Activated CD4-positive, alpha-beta T cell treated with anti-CD3 and anti-CD28 coated beads for 36 hours (primary cell): ENCODE data around the gene MAPK10. TPM values are rescaled to one million over a fixed set of nuclear protein-coding genes. Genes with fewer than 3 reads are reported as not detected.

Experiments
- ATAC-seq: fragments of 200-7000 bp; cut with Tn5 transposase; one replicate; pipeline ENCODE4 v1.10.0; 2021; ENCODE audit warnings: mild to moderate bottlenecking, moderate library complexity
- CTCF ChIA-PET: fragments of 350-600 bp; sonication (Branson Sonifier 250); formaldehyde crosslinking; loops from one replicate; lab custom pipeline; 2021; ENCODE audit warnings: antibody characterized with exemption; lab: Charles Lee
- POLR2A ChIA-PET: fragments of 350-600 bp; sonication (Branson Sonifier 250); formaldehyde crosslinking; loops from one replicate; lab custom pipeline; 2021; ENCODE audit warnings: antibody characterized with exemption, inconsistent platforms; lab: Charles Lee
- DNase-seq: peaks from one replicate; pipeline ENCODE4 v3.0.0-alpha.2; 2020
- H3K27ac Mint-ChIP-seq: one replicate; pipeline ENCODE4 v1.8.0; 2021; ENCODE audit warnings: mixed read lengths
- H3K27me3 Mint-ChIP-seq: one replicate; pipeline ENCODE4 v1.8.0; 2021; ENCODE audit warnings: mixed read lengths
- H3K36me3 Mint-ChIP-seq: one replicate; pipeline ENCODE4 v1.8.0; 2021; ENCODE audit warnings: low read depth, mixed read lengths
- H3K4me1 Mint-ChIP-seq: one replicate; pipeline ENCODE4 v1.8.0; 2021; ENCODE audit warnings: mixed read lengths
- H3K4me3 Mint-ChIP-seq: one replicate; pipeline ENCODE4 v1.8.0; 2021; ENCODE audit warnings: mild to moderate bottlenecking, moderate library complexity, mixed read lengths
- H3K9me3 Mint-ChIP-seq: one replicate; pipeline ENCODE4 v1.8.0; 2021; ENCODE audit warnings: low read depth, mixed read lengths
- intact Hi-C, 2 experiments: fragments of 100-400 bp; cut with DNase I in 1 of 2; cut with micrococcal nuclease in 1 of 2; formaldehyde crosslinking; loops; one replicate each; pipeline versions ENCODE4 v1.14.2 to v1.15.1; 2022 to 2024; cut with DNase I, micrococcal nuclease
- total RNA-seq, 2 experiments: library from RNA; stranded (reverse); gene quantifications; one replicate each; pipeline ENCODE4 v1.2.3, GENCODE V29; 2021

Gene MAPK10
- total RNA-seq, 2 experiments from 2014 or later: 0.19 TPM; not detected in 1

- ATAC-seq (no peak), DNase-seq (no peak)
- H3K4me3 Mint-ChIP-seq: no peak overlapping the region
- H3K9me3 Mint-ChIP-seq: peaks cover 6% of the 10 kb centered on the region
- H3K4me1 Mint-ChIP-seq: no peaks in the 10 kb centered on the region
- no peak overlapping the region for H3K27ac Mint-ChIP-seq
- ChIA-PET CTCF (no interaction called here), POLR2A (no interaction called here)
- intact Hi-C loops: no loop called here
- no peaks in the 10 kb centered on the region for H3K27me3 Mint-ChIP-seq
- no peaks in the 10 kb centered on the region for H3K36me3 Mint-ChIP-seq
Observed at GRCh38 chr4:86235549-86235948, 124.3 kb downstream of the MAPK10 start.

GRCh38 chr4:86233681-86234080, 126.2 kb downstream of the MAPK10 start:
- Mint-ChIP-seq H3K36me3 (no peaks in the 10 kb centered on the region), H3K27ac (no peak overlapping the region), H3K27me3 (no peaks in the 10 kb centered on the region), H3K4me1 (no peaks in the 10 kb centered on the region), H3K4me3 (no peak overlapping the region), H3K9me3 (peaks cover 6% of the 10 kb centered on the region)
- intact Hi-C loops: no loop called here
- no peak for DNase-seq
- POLR2A ChIA-PET: no interaction called here
- CTCF ChIA-PET: no interaction called here
- no peak for ATAC-seq

GRCh38 chr4:86233090-86233489, 126.8 kb downstream of the MAPK10 start:
- Mint-ChIP-seq H3K9me3 (peaks cover 6% of the 10 kb centered on the region), H3K36me3 (no peaks in the 10 kb centered on the region), H3K4me3 (no peak overlapping the region), H3K27me3 (no peaks in the 10 kb centered on the region), H3K4me1 (no peaks in the 10 kb centered on the region), H3K27ac (no peak overlapping the region)
- CTCF ChIA-PET: no interaction called here
- intact Hi-C loops: no loop called here
- DNase-seq: no peak
- POLR2A ChIA-PET: no interaction called here
- no peak for ATAC-seq

- no peak overlapping the region for H3K27ac Mint-ChIP-seq
- POLR2A ChIA-PET: no interaction called here
- no peaks in the 10 kb centered on the region for H3K27me3 Mint-ChIP-seq
- no peak for ATAC-seq
- no peak overlapping the region for H3K4me3 Mint-ChIP-seq
- CTCF ChIA-PET: no interaction called here
- intact Hi-C loops: no loop called here
- peak; percentile 16 for DNase-seq
- no peaks in the 10 kb centered on the region for H3K9me3 Mint-ChIP-seq
- no peaks in the 10 kb centered on the region for H3K36me3 Mint-ChIP-seq
- no peaks in the 10 kb centered on the region for H3K4me1 Mint-ChIP-seq
Observed at GRCh38 chr4:86223472-86223871, 136.4 kb downstream of the MAPK10 start.

GRCh38 chr4:86221002-86221401, 138.9 kb downstream of the MAPK10 start:
- intact Hi-C loops: no loop called here
- DNase-seq (no peak), ATAC-seq (no peak)
- CTCF ChIA-PET: no interaction called here
- POLR2A ChIA-PET: no interaction called here
- H3K4me3 Mint-ChIP-seq: no peak overlapping the region
- no peaks in the 10 kb centered on the region for H3K9me3 Mint-ChIP-seq
- no peaks in the 10 kb centered on the region for H3K36me3 Mint-ChIP-seq
- H3K4me1 Mint-ChIP-seq: no peaks in the 10 kb centered on the region
- no peak overlapping the region for H3K27ac Mint-ChIP-seq
- H3K27me3 Mint-ChIP-seq: no peaks in the 10 kb centered on the region

GRCh38 chr4:86220121-86220520, 139.7 kb downstream of the MAPK10 start:
- peaks cover 1% of the 10 kb centered on the region for H3K9me3 Mint-ChIP-seq
- no peak overlapping the region for H3K27ac Mint-ChIP-seq
- ATAC-seq (no peak), DNase-seq (no peak)
- no peaks in the 10 kb centered on the region for H3K27me3 Mint-ChIP-seq
- no peaks in the 10 kb centered on the region for H3K4me1 Mint-ChIP-seq
- ChIA-PET CTCF (no interaction called here), POLR2A (no interaction called here)
- no peak overlapping the region for H3K4me3 Mint-ChIP-seq
- H3K36me3 Mint-ChIP-seq: no peaks in the 10 kb centered on the region
- intact Hi-C loops: no loop called here

GRCh38 chr4:86218746-86219473, 140.9 kb downstream of the MAPK10 start:
- Mint-ChIP-seq H3K9me3 (peaks cover 1% of the 10 kb centered on the region), H3K36me3 (no peaks in the 10 kb centered on the region), H3K4me1 (no peaks in the 10 kb centered on the region), H3K27me3 (no peaks in the 10 kb centered on the region), H3K4me3 (no peak overlapping the region), H3K27ac (no peak overlapping the region)
- ChIA-PET POLR2A (no interaction called here), CTCF (no interaction called here)
- no peak for ATAC-seq
- intact Hi-C loops: no loop called here
- no peak for DNase-seq

- no peaks in the 10 kb centered on the region for H3K36me3 Mint-ChIP-seq
- CTCF ChIA-PET: no interaction called here
- no peaks in the 10 kb centered on the region for H3K4me1 Mint-ChIP-seq
Observed at GRCh38 chr4:86203176-86203575, 156.7 kb downstream of the MAPK10 start.

GRCh38 chr4:86185659-86186058, 174.2 kb downstream of the MAPK10 start:
- peaks cover 10% of the 10 kb centered on the region for H3K9me3 Mint-ChIP-seq
- H3K27me3 Mint-ChIP-seq: no peaks in the 10 kb centered on the region
- no peaks in the 10 kb centered on the region for H3K4me1 Mint-ChIP-seq
- CTCF ChIA-PET: interaction anchor here (0.5 kb wide), 1 partner anchor 1055 kb away, joined by 3 read pairs; no protein-coding TSS in a partner anchor
- H3K36me3 Mint-ChIP-seq: no peaks in the 10 kb centered on the region
- POLR2A ChIA-PET: no interaction called here
- ATAC-seq (no peak), DNase-seq (no peak)
- no peak overlapping the region for H3K4me3 Mint-ChIP-seq
- intact Hi-C loops: no loop called here
- no peak overlapping the region for H3K27ac Mint-ChIP-seq

More at GRCh38 chr4:86203176-86203575, 156.7 kb downstream of the MAPK10 start:
- ATAC-seq (no peak), DNase-seq (no peak)
- POLR2A ChIA-PET: no interaction called here
- no peak overlapping the region for H3K4me3 Mint-ChIP-seq
- H3K9me3 Mint-ChIP-seq: no peaks in the 10 kb centered on the region
- no peaks in the 10 kb centered on the region for H3K27me3 Mint-ChIP-seq
- intact Hi-C loops: no loop called here
- no peak overlapping the region for H3K27ac Mint-ChIP-seq

- Mint-ChIP-seq H3K4me1 (no peaks in the 10 kb centered on the region), H3K27ac (no peak overlapping the region), H3K36me3 (no peaks in the 10 kb centered on the region), H3K4me3 (no peak overlapping the region), H3K27me3 (no peaks in the 10 kb centered on the region), H3K9me3 (peaks cover 7% of the 10 kb centered on the region)
- ChIA-PET CTCF (no interaction called here), POLR2A (no interaction called here)
- DNase-seq (no peak), ATAC-seq (no peak)
- intact Hi-C loops: no loop called here
Observed at GRCh38 chr4:86184901-86185285, 175.0 kb downstream of the MAPK10 start.

- ChIA-PET POLR2A (no interaction called here), CTCF (no interaction called here)
- Mint-ChIP-seq H3K36me3 (no peaks in the 10 kb centered on the region), H3K4me1 (no peaks in the 10 kb centered on the region), H3K27ac (no peak overlapping the region), H3K4me3 (no peak overlapping the region), H3K9me3 (peaks cover 5% of the 10 kb centered on the region), H3K27me3 (no peaks in the 10 kb centered on the region)
- intact Hi-C loops: no loop called here
- ATAC-seq: no peak
- DNase-seq: no peak
Observed at GRCh38 chr4:86184216-86184900, 175.5 kb downstream of the MAPK10 start.

GRCh38 chr4:86181585-86181984, 178.3 kb downstream of the MAPK10 start:
- H3K4me3 Mint-ChIP-seq: no peak overlapping the region
- no peak for DNase-seq
- H3K4me1 Mint-ChIP-seq: no peaks in the 10 kb centered on the region
- no peaks in the 10 kb centered on the region for H3K27me3 Mint-ChIP-seq
- no peak for ATAC-seq
- no peaks in the 10 kb centered on the region for H3K36me3 Mint-ChIP-seq
- H3K27ac Mint-ChIP-seq: no peak overlapping the region
- intact Hi-C loops: no loop called here
- peaks cover 3% of the 10 kb centered on the region for H3K9me3 Mint-ChIP-seq
- CTCF ChIA-PET: no interaction called here
- POLR2A ChIA-PET: no interaction called here
